ENCODE data around the gene KRTAP10-11. TPM values are rescaled to one million over a fixed set of nuclear protein-coding genes. Genes with fewer than 3 reads are reported as not detected.

The KRTAP10-11 gene
- total and polyA plus RNA-seq, 2 of the 8 experiments (the other 6 are each of a cell fraction or from before 2014, with no cell fraction given): not detected

GRCh38 chr21:44684077-44684476 is 37.9 kb downstream of the KRTAP10-11 start:
- Histone ChIP-seq H4K20me1 (replicated peaks in 1 of 2; ENCODE audit: control insufficient read depth in 1 of 2, insufficient read depth in 2 of 2, low read length in 2 of 2) (no peaks in the 10 kb centered on the region), H3K79me1 (ENCODE audit: low read depth, low read length) (no peaks in the 10 kb centered on the region), H3K4ac (replicated peaks; ENCODE audit: insufficient read length, low read depth, low read length) (no peak overlapping the region), H2BK120ac (replicated peaks; ENCODE audit: low read depth, low read length) (no peak overlapping the region), H3K27me3 (replicated peaks in 1 of 4; ENCODE audit: control insufficient read depth in 3 of 4, extremely low read depth in 1 of 4, insufficient read depth in 3 of 4, low read length in 3 of 4) (no peaks in the 10 kb centered on the region), H3K18ac (ENCODE audit: extremely low read depth, low read length) (no peak overlapping the region), H3K79me2 (ENCODE audit: control insufficient read depth in 1 of 2, insufficient read depth in 2 of 2, low read length in 2 of 2) (no peaks in the 10 kb centered on the region), H2BK5ac (ENCODE audit: low read depth, low read length) (no peak overlapping the region), H3K9ac (replicated peaks in 1 of 4; ENCODE audit: extremely low read depth in 1 of 4, low read depth in 3 of 4, low read length in 3 of 4) (no peak overlapping the region), H3K27ac (ENCODE audit: low read depth, low read length) (no peak overlapping the region), H3K9me3 (ENCODE audit: insufficient read depth in 2 of 2, low read depth in 1 of 2, low read length in 1 of 2) (no peaks in the 10 kb centered on the region), H3K14ac (ENCODE audit: insufficient read length) (no peak overlapping the region), H3K4me3 (ENCODE audit: extremely low read depth in 1 of 4, insufficient read depth in 2 of 4, low read depth in 3 of 4, low read length in 4 of 4) (no peak overlapping the region), H2BK15ac (ENCODE audit: low read length) (no peak overlapping the region), H3K4me1 (replicated peaks in 1 of 4; ENCODE audit: control insufficient read depth in 3 of 4, insufficient read depth in 4 of 4, low read length in 3 of 4) (peaks cover 5 to 11% (median 9%) of the 10 kb centered on the region in 4 experiments), H2AFZ (ENCODE audit: low read length) (no peak overlapping the region), H4K91ac (replicated peaks; ENCODE audit: insufficient read length, low read length) (no peak overlapping the region), H3K36me3 (ENCODE audit: control insufficient read depth in 2 of 4, insufficient read depth in 4 of 4, low read length in 3 of 4) (no peaks in the 10 kb centered on the region), H2BK20ac (ENCODE audit: low read length) (no peak overlapping the region), H4K5ac (ENCODE audit: insufficient read length, low read depth, low read length) (no peak overlapping the region), H3K23ac (ENCODE audit: insufficient read length) (no peak overlapping the region), H4K8ac (ENCODE audit: extremely low read depth, insufficient read depth, low read length) (no peak overlapping the region), H2BK12ac (ENCODE audit: low read depth, low read length) (no peak overlapping the region), H3K56ac (replicated peaks; ENCODE audit: insufficient read length, low read depth, low read length) (no peak overlapping the region), H3K23me2 (ENCODE audit: low read depth, low read length) (no peaks in the 10 kb centered on the region), H3K4me2 (ENCODE audit: insufficient read depth in 1 of 2, low read depth in 2 of 2, low read length in 2 of 2) (no peak overlapping the region), H2AK5ac (ENCODE audit: low read depth, low read length) (no peak overlapping the region)
- POLR2A ChIA-PET (ENCODE audit: partially characterized antibody): no interaction called here
- WGBS, 2 experiments (ENCODE audit: extremely low coverage in 1 of 2, insufficient coverage in 1 of 2, insufficient read length in 1 of 2, insufficient replicate concordance in 2 of 2, low coverage in 1 of 2, low lambda C conversion rate in 2 of 2, missing lambda C conversion rate in 1 of 2): 79% methylated on average over 7 of the region's 7 CpGs; no CpG with 5 or more reads in 1 of the 2 experiments
- TF ChIP-seq PHF8 (conservative IDR thresholded peaks at IDR 0.05; ENCODE audit: low read depth, low read length) (no peak), CEBPB (IDR thresholded peaks at IDR 0.05; ENCODE audit: low read depth, low read length) (no peak), KDM4A (IDR thresholded peaks at IDR 0.05; ENCODE audit: low read depth, low read length, severe bottlenecking) (no peak), TBP (IDR thresholded peaks at IDR 0.05; ENCODE audit: low read depth, low read length) (no peak), KDM1A (IDR thresholded peaks at IDR 0.05; ENCODE audit: borderline replicate concordance, low read length) (no peak), TAF1 (IDR thresholded peaks at IDR 0.05; ENCODE audit: low read depth, low read length) (no peak)
- DNase-seq (ENCODE audit: low read depth in 1 of 2, low spot score in 2 of 2) (no peak), FAIRE-seq (no peak)
- CTCF ChIA-PET (ENCODE audit: partially characterized antibody): no interaction called here
